HFFc6 (cell line): ENCODE data around the gene PLEKHG4B. TPM values are rescaled to one million over a fixed set of nuclear protein-coding genes. Genes with fewer than 3 reads are reported as not detected.
A peak's percentile ranks its signal among the peaks of the same experiment; 100 is the strongest.
"Not testable (repeated sequence)": the region's sequence is repeated elsewhere in the genome, so short reads cannot be mapped to it uniquely, and the experiment has no call there.

Experiments used
- DNase-seq: peaks from one replicate; pipeline ENCODE4 v3.0.0-alpha.2; 2018
- H3K27ac Mint-ChIP-seq: 2 replicates; pipeline ENCODE4 v1.8.0; 2020; ENCODE audit warnings: mild to moderate bottlenecking, mixed read lengths
- H3K27me3 Mint-ChIP-seq: 2 replicates; pipeline ENCODE4 v1.8.0; 2021; ENCODE audit warnings: mild to moderate bottlenecking, moderate library complexity, mixed read lengths; ENCODE audit not compliant: insufficient read depth
- H3K36me3 Mint-ChIP-seq: 2 replicates; pipeline ENCODE4 v1.8.0; 2021; ENCODE audit warnings: low read depth, mixed read lengths
- H3K4me1 Mint-ChIP-seq: 2 replicates; pipeline ENCODE4 v1.8.0; 2020; ENCODE audit warnings: low read depth, mixed read lengths
- H3K4me3 Mint-ChIP-seq: 2 replicates; pipeline ENCODE4 v1.8.0; 2020; ENCODE audit warnings: mild to moderate bottlenecking, moderate library complexity, mixed read lengths
- H3K9me3 Mint-ChIP-seq: 2 replicates; pipeline ENCODE4 v1.8.0; 2020; ENCODE audit warnings: mild to moderate bottlenecking, mixed read lengths
- long read RNA-seq: library from polyadenylated mRNA; unstranded; transcript quantifications from one replicate; pipeline ENCODE4 v2.0.0, GENCODE V29; 2019
- total RNA-seq, 6 experiments: library from RNA; stranded (reverse); fragmentation: NEBNext Ultra II Directional; extraction: Animal tissue kit (Norgen Biotek cat#: 25700); gene quantifications; 2 replicates in 1 of 6; 3 replicates in 5 of 6; pipeline ENCODE4 v1.2.3, GENCODE V29; 2021
- TF ChIP-seq, protein P1 (sequence below): fragments of 200-600 bp; sonication (generic); IDR thresholded peaks from 2 replicates; pipeline ENCODE4 v1.5.0; 2021; ENCODE audit warnings: antibody characterized with exemption, mild to moderate bottlenecking

The PLEKHG4B gene, protein sequence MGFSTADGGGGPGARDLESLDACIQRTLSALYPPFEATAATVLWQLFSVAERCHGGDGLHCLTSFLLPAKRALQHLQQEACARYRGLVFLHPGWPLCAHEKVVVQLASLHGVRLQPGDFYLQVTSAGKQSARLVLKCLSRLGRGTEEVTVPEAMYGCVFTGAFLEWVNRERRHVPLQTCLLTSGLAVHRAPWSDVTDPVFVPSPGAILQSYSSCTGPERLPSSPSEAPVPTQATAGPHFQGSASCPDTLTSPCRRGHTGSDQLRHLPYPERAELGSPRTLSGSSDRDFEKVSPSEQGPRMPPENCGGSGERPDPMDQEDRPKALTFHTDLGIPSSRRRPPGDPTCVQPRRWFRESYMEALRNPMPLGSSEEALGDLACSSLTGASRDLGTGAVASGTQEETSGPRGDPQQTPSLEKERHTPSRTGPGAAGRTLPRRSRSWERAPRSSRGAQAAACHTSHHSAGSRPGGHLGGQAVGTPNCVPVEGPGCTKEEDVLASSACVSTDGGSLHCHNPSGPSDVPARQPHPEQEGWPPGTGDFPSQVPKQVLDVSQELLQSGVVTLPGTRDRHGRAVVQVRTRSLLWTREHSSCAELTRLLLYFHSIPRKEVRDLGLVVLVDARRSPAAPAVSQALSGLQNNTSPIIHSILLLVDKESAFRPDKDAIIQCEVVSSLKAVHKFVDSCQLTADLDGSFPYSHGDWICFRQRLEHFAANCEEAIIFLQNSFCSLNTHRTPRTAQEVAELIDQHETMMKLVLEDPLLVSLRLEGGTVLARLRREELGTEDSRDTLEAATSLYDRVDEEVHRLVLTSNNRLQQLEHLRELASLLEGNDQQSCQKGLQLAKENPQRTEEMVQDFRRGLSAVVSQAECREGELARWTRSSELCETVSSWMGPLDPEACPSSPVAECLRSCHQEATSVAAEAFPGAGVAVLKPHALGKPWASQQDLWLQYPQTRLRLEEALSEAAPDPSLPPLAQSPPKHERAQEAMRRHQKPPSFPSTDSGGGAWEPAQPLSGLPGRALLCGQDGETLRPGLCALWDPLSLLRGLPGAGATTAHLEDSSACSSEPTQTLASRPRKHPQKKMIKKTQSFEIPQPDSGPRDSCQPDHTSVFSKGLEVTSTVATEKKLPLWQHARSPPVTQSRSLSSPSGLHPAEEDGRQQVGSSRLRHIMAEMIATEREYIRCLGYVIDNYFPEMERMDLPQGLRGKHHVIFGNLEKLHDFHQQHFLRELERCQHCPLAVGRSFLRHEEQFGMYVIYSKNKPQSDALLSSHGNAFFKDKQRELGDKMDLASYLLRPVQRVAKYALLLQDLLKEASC (N-terminal part only)
- 1 to 10 TPM in 4 of 6 experiments, under 1 TPM in 2; 0.66 to 4.3 (median 3.9) TPM for total RNA-seq
- long read RNA-seq, partial matches to known transcripts: 1 of 3 reads
- long read RNA-seq, other reads (novel, unspliced or antisense): 2 of 3 reads

DNA sequence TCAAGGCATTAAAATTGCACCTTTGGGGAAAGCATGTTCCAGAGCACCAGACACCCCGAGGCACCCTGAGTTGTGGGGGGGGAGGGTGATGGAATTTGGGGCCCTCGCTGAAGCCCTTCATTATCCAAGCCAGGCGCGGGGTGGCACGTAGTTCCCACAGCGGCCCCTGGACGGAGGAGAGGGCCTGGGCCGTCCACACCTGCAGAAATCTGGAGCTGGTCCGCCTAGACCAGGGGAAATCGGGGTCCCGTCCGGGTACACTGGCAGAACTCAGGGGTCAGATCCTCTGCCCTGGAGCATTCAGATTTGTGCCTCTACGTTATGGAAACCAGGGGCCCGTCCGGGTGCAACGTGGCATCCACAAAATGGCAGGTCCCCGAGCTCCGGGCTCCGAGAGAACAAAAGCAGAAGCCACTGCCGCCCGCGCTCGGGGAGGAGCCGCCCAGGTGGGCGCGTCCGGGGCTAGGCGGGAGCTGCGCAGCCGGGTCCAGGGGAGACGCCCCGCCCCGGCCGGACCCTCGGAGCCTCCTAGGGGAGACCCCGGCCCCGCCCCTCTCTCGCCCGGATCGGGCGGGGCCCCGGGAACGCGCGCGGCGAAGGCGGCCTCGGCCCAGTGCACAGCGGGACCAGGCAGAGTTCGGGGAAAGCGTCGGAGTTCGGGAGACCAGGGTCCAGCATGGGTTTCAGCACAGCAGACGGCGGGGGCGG lies at the start of gene PLEKHG4B:
PLEKHG4B (plus strand) TSS at position 613 of the 708 bp plus-strand sequence; CDS start at position 677, 64 bp downstream.
- H3K27me3 Mint-ChIP-seq: peaks cover 70% of the 10 kb centered on the region
- peak within 1 kb of the TSS; percentile 49; the same call in 1 of the 2 replicates for H3K27ac Mint-ChIP-seq

DNA sequence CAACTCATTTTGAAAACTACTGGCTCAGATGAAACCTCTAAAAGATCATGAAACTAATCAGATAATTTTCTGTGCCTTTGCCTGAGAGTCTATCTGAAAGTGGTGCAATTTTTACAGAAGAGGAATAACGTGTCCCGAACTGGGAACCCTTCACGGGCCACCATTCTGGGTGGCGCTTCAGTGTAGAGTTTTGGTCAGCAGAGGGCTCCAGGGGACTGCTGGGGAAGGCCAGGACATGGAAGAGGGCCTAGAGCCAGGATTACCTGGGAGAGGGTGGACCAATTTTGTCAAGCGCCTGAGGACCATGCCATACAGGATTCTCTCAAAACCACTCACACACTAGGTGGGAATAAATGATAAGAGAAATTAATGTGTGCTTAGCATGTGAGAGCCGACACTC lies 49.7 kb upstream of the PLEKHG4B start:
- Mint-ChIP-seq H3K27me3 (peaks cover 52% of the 10 kb centered on the region), H3K36me3 (no peaks in the 10 kb centered on the region), H3K27ac (no peak overlapping the region), H3K9me3 (no peaks in the 10 kb centered on the region), H3K4me1 (peaks cover 13% of the 10 kb centered on the region), H3K4me3 (no peak overlapping the region)
- peak; percentile 8 for DNase-seq
- TF ChIP-seq, protein P1, sequence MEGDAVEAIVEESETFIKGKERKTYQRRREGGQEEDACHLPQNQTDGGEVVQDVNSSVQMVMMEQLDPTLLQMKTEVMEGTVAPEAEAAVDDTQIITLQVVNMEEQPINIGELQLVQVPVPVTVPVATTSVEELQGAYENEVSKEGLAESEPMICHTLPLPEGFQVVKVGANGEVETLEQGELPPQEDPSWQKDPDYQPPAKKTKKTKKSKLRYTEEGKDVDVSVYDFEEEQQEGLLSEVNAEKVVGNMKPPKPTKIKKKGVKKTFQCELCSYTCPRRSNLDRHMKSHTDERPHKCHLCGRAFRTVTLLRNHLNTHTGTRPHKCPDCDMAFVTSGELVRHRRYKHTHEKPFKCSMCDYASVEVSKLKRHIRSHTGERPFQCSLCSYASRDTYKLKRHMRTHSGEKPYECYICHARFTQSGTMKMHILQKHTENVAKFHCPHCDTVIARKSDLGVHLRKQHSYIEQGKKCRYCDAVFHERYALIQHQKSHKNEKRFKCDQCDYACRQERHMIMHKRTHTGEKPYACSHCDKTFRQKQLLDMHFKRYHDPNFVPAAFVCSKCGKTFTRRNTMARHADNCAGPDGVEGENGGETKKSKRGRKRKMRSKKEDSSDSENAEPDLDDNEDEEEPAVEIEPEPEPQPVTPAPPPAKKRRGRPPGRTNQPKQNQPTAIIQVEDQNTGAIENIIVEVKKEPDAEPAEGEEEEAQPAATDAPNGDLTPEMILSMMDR: peak; percentile 76

More for the DNA sequence above, at the start of gene PLEKHG4B:
- no peaks in the 10 kb centered on the region for H3K4me1 Mint-ChIP-seq
- H3K36me3 Mint-ChIP-seq: no peaks in the 10 kb centered on the region
- TF ChIP-seq, protein P1: no peak
- peak within 1 kb of the TSS; percentile 61; the same call in 1 of the 2 replicates for H3K4me3 Mint-ChIP-seq
- no peaks in the 10 kb centered on the region for H3K9me3 Mint-ChIP-seq
- DNase-seq: no peak

DNA sequence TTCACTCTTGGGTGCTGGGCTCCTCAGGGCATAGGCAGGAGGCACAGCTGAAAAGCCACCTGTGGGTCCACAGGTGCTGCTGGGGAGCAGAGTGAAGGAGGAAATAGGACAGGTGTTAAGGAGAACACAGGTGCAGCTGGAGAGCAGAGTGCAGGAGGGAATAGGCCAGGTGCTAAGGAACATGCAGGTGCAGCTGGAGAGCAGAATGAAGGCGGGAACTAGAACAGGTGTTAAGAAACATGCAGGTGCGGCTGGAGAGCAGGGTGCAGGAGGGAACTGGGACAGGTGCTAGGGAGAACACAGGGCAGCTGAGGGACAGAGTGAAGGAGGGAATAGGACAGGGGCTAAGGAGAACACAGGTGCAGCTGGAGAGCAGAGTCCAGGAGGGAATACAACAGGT lies 43.8 kb upstream of the PLEKHG4B start:
- DNase-seq: no peak
- H3K27me3 Mint-ChIP-seq: peaks cover 40% of the 10 kb centered on the region
- H3K36me3 Mint-ChIP-seq: 0 out of 2 replicates have a peak, but pooled peaks cover 5% of the 10 kb centered on the region
- H3K4me3 Mint-ChIP-seq: no peak overlapping the region
- no peaks in the 10 kb centered on the region; the same call in 1 of the 2 replicates for H3K9me3 Mint-ChIP-seq
- TF ChIP-seq, protein P1: no peak
- peaks cover 20% of the 10 kb centered on the region for H3K4me1 Mint-ChIP-seq
- no peak overlapping the region for H3K27ac Mint-ChIP-seq

DNA sequence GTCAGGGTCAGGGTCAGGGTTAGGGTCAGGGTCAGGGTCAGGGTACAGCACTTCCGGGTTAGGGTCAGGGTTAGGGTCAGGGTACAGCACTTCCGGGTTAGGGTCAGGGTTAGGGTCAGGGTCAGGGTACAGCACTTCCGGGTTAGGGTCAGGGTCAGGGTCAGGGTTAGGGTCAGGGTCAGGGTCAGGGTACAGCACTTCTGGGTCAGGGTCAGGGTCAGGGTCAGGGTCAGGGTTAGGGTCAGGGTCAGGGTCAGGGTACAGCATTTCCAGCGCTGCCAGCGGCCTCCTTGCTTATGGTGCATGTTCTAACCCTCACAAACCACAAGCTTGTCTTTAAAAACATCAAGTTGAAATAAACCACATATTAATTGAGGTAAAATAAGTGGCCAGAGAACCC lies 42.4 kb upstream of the PLEKHG4B start:
- Mint-ChIP-seq H3K4me1 (peaks cover 20% of the 10 kb centered on the region), H3K27me3 (peaks cover 37% of the 10 kb centered on the region)
- not testable (repeated sequence) for H3K9me3 Mint-ChIP-seq, H3K4me3 Mint-ChIP-seq, DNase-seq, H3K27ac Mint-ChIP-seq, H3K36me3 Mint-ChIP-seq

DNA sequence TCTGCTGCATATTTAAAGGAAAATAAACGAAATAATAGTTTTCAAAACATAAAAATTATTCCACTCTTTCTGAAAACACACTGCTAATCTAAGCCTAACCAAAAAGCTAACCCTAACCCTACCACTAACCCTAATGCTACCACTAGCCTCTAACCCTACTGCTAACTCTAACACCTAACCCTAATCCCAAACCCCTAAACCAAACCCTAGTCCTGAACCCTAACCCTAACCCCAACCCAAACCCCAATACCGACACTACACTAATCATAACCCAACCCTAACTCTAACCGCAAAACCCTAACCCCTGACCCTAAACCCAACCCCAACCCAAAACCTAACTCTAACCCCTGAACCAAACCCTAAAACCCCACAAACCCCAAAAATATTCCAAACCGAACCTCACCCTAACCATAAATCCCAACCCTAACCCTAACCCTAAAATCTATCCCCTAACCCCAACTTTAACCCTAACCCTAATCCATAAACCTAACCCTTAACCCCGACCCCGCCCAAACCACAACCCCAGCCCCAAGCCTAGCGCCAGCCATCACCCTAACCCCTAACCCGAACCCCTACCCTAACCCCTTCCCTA lies 41.9 kb upstream of the PLEKHG4B start:
- 0 out of 2 replicates have a peak, but pooled peaks cover 5% of the 10 kb centered on the region for H3K36me3 Mint-ChIP-seq
- H3K9me3 Mint-ChIP-seq: no peaks in the 10 kb centered on the region; the same call in 1 of the 2 replicates
- no peak for DNase-seq
- H3K27ac Mint-ChIP-seq: no peak overlapping the region
- H3K27me3 Mint-ChIP-seq: peaks cover 42% of the 10 kb centered on the region
- TF ChIP-seq, protein P1: no peak
- no peak overlapping the region for H3K4me3 Mint-ChIP-seq
- H3K4me1 Mint-ChIP-seq: peaks cover 20% of the 10 kb centered on the region
